ENCODE measurements around the gene UBE2J2.

UBE2J2 gene

GRCh38 chr1:1237874-1238701 is 35.6 kb downstream of the UBE2J2 start:
- DNase-seq: no peak

DNA sequence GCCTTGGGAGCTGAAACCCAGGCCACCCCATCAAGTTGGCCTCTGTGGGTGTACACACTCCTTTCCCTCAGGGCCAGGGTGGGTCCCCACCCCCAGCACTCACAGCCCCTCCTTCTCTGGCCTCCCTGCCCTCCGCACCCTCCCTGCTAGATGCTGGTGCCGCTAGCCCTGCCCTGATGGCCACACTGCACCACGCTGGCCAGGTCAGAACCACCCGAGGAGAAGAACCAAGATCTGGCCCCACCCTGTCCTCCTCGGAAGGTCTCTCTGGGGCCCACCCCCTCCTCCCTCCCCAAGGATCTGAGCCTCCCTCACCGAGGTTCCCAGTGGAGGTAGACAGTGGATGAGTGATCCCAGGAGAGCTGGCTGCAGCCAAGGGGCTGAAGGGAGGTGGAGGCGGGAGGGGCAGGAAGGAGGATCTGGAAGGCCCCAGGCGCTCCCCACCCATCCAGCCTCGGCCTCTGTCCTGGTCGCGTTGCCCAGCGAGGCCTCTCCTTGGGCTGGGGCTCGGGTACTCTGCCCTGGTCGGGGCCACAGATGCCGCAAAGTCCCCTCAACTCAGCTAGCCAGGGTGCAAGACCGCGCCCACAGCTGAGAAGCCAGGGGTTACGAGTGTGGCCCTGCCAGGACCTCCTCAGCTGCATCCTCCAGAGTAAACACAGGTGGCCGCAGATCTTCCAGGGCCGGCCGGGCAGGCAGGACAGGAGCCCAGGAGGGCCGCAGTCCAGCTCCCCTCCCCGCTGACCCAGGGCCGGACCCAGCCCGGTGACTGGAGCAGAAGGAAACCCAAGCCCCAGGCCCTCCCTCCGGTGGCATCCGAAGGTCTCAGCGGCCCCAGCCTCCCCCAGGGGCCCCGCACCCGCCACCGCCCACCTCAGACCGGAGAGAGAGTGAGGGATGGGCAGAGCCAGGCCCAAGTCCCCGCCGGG is 36.4 kb downstream of the UBE2J2 start:
- no peak for DNase-seq

GRCh38 chr1:1236176-1236763 is 37.4 kb downstream of the UBE2J2 start:
- DNase-seq: no peak

DNA sequence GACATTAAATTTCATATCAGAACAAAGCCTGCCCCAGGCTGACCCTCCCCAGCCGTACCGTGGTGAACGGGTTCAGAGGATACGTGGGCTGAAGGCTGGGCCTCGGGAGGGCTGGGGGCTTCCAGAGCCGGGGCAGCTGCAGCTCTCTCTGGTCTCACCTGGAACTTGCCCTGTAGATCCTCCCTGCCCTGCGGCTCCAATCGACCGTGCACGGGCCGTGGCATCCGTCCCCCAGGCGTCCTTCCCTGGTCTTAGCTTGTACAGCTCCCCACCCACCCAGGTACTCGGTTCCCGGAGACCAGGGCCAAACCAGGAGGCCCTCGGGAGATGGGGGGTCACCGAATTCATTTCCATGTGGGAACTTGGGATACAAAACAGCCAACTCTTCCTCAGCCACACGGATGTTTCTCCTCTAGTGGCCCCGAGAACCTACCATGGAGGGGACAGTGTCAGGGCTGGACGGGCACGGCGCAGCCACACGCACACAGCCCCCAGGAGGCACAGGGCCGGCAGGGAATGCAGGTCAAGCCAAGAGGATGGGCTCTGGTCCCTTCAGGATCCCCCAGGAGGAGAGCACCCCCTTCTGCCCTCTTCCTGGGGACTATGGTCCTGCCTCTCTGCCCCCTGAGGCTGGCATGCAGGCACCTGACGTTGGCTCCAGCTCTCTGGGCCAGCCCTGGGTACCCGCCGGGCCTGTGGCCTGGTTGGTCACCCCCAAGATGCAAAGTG is 38.5 kb downstream of the UBE2J2 start:
- no peak for DNase-seq

GRCh38 chr1:1234180-1234808 is 39.4 kb downstream of the UBE2J2 start:
- no peak for DNase-seq

DNA sequence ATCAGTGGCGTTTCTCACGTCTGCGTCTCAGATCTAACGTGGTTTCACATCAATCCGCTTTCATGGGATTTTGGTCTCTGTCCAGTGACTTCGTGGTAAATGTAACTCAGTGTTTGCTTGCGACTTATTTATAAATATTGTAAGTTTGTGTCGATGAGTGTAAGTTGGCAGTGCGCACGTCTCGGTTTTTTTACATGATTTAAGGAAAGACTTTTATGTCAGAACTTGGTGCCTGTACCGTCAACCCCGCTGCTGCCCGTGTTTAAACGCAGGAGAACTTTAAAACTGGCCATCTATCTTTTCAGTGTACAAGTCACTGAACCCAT is 40.1 kb downstream of the UBE2J2 start:
- DNase-seq: no peak

DNA sequence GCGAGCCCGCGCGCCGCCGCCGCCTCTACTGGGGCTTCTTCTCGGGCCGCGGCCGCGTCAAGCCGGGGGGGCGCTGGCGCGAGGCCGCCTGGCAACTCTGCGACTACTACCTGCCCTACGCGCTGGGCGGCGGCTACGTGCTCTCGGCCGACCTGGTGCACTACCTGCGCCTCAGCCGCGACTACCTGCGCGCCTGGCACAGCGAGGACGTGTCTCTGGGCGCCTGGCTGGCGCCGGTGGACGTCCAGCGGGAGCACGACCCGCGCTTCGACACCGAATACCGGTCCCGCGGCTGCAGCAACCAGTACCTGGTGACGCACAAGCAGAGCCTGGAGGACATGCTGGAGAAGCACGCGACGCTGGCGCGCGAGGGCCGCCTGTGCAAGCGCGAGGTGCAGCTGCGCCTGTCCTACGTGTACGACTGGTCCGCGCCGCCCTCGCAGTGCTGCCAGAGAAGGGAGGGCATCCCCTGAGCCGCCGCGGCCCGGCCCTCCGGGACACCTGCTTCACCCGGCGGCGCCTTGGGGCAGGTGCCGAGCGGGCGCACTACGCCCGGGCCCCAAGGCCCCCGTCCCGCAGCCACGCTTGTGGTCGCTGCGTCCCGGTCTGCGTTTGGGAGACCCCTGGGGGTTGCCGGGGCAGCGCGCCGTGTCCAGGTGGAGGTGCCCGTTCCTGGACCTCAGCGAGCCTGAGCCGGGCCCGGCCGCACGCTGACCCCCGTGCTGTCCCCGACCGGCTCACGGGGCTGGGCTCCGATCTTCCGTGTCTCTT is 40.7 kb downstream of the UBE2J2 start:
- DNase-seq: no peak

DNA sequence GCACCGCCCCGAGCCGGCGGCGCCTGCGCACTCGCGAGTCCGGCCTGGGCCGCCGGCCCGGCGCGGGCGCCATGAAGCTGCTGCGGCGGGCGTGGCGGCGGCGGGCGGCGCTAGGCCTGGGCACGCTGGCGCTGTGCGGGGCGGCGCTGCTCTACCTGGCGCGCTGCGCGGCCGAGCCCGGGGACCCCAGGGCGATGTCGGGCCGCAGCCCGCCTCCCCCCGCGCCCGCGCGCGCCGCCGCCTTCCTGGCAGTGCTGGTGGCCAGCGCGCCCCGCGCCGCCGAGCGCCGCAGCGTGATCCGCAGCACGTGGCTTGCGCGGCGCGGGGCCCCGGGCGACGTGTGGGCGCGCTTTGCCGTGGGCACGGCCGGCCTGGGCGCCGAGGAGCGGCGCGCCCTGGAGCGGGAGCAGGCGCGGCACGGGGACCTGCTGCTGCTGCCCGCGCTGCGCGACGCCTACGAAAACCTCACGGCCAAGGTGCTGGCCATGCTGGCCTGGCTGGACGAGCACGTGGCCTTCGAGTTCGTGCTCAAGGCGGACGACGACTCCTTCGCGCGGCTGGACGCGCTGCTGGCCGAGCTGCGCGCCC is 41.4 kb downstream of the UBE2J2 start, which contains the start of gene B3GALT6:
Gene B3GALT6, plus strand, starts transcription at position 30 of the 588 bp plus-strand sequence. Its CDS starts 42 bp downstream, at position 72.
- no peak for DNase-seq

DNA sequence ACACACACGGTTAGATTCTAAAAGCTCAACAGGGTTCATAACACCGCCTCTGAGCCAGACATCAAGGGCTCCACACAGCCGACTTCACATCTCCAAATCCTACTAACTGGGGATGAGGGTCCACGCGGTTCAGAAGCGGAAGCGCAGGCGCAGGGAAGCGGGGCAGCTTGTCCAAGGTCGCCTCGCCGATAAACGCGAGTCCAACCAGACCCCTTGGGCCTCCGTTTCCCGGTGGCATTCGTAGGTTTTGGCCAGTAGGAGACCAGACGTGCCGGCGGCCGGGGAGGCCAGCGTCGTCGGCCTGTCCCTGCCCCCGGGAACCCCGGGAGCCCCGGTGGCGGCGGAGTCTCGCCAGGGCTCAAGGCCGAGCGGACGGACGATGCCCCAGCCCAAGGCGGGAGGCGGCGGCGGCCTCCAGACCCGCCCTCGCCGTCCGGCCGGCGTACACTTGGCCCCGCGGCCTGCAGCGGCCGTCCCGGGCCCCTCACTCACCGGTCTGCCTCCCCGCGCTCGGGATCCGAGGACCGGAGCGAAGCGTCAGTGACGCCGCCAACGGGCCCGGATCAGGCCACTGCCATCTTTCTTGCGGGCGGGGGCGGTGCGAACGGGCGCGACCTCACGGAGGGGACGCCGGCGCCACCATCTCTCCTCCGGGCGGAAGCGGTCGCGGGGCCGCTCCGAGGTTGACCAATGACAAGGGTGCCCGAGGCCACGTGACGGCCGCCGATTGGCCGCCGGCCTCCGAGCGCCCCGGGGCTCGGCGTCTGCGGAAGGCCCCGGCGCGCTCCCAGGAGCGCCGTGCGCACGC is 42.0 kb downstream of the UBE2J2 start, which contains the start of gene SDF4:
Gene SDF4, minus strand, starts transcription at position 602 of the 808 bp plus-strand sequence. CDS start 3,229 bp downstream, outside the sequence.
- peak; percentile 91 for DNase-seq

DNA sequence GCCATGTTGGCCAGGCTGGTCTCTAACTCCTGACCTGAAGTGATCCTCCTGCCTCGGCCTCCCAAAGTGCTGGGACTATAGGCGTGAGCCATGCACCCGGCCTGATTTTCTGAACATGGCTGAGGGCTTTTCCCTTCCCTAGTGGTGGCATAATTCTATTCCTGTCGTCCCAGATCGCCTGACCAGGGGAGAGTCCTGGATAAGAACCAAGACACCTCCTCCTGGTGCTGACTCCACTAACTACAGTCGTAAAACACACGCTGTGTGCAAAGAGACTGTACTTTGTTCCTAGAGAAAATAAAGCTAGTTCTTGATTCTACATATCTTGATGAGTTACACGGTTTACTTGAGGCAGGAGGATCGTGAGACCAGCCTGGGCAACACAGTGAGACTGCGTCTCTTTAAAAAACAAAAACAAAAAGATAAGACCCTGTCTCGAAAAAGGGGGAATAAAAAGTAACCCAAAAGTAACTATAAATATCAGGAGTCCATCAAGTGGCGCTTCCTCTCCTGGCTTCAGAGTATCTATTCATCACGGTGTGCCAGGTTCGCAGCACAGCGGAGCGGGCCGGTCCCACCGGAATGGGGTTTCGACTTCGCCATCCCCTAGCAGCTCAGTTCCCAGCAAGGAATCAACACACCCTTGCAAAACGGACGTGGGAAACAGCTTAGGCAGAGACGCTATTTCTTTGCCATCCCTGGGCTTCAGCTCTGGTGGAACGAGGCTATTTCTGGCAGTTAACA is 42.8 kb downstream of the UBE2J2 start:
- DNase-seq: peak; percentile 49

DNA sequence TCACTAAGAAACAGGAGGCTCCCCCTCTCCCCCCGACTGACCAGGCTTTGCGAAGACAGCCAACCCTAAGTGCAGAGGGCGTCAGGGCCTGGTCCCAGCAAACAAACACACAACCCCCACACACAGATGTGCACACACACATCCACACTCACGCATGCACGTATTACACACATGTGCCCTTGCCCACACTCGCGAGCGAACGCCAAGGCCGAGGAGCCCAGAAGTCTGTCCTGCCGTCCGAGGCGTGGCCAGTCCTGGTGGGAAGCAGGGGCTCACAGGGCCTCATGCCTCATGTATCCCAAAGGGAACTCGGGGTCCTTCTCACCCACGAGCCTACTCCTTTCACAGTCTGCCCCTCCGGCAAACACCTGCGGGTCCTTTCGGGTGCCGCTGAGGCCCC is 43.9 kb downstream of the UBE2J2 start:
- DNase-seq: no peak

GRCh38 chr1:1228596-1229321 is 44.9 kb downstream of the UBE2J2 start:
- DNase-seq: no peak

GRCh38 chr1:1228187-1228586 is 45.5 kb downstream of the UBE2J2 start:
- DNase-seq: no peak

DNA sequence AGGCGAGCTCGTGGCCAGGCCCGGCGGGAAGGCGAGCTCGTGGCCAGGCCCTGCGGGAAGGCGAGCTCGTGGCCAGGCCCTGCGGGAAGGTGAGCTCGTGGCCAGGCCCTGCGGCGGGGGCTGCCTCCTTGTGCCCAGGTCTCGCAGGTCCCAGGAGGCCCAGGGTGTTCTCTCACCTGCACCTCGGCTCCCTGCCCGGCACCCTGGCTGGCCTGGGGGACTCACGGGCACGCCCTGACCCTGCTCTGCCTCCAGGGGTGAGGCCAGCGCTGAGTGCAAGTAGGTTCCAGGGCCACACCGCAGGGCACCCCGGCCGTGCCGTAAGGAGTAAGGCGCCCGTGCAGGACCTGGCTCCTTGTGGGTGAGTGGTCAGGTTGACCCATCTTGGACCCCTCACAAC is 46.3 kb downstream of the UBE2J2 start:
- DNase-seq: no peak

DNA sequence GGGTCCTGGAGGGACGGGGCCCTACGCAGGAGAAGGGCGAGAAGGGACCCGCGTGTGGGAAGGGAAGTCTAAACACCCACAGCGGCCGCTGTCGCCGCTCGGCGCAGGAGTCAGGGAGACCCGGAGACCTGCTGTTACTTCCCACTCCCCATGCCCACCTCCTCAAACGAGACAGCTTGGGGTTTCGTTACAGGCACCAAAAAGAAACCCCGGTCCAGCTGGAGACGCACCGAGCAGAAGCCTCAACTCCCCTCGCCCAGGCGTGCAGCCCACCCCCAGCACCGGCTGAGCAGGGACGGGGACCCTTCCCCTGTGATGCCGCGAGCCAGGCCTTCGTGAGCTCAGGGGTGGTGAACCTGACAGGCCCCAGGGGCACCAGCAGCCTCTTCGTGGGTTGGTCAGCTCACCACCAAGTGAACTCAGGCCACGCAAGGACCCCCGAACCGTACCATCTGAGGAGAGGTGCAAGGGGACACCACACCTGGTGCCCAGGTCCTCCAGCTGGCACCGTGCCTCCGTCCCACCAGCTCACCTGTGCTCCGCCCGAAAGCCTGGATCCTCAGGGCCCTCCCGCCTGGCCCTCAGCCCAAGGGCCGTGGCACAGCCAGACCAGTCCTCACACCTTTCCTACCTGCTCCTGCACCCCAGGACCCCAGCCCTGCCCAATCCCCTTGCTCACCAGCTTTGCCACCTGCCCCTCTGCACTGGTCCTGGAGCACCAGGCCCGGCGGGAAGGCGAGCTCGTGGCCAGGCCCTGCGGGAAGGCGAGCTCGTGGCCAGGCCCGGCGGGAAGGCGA is 46.9 kb downstream of the UBE2J2 start:
- DNase-seq: no peak

DNA sequence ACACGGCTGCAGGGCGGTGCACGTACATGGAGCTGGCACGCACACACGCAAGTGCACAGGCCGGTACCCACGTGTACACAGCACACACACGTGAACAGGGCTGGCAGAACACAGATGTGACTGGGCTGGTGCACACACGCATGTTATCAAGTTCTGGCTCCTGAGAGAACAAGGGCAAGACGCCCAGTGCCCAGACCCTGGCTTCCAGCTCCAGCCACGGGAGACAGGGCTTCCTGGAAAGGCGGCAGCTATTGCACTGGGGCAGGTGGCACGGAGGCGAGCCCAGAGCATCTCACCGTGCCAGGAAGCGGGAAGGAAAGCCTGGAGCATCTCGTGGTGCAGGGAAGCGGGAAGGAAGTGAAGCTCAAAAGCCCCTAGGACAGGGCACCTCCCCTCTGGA is 47.7 kb downstream of the UBE2J2 start:
- no peak for DNase-seq

DNA sequence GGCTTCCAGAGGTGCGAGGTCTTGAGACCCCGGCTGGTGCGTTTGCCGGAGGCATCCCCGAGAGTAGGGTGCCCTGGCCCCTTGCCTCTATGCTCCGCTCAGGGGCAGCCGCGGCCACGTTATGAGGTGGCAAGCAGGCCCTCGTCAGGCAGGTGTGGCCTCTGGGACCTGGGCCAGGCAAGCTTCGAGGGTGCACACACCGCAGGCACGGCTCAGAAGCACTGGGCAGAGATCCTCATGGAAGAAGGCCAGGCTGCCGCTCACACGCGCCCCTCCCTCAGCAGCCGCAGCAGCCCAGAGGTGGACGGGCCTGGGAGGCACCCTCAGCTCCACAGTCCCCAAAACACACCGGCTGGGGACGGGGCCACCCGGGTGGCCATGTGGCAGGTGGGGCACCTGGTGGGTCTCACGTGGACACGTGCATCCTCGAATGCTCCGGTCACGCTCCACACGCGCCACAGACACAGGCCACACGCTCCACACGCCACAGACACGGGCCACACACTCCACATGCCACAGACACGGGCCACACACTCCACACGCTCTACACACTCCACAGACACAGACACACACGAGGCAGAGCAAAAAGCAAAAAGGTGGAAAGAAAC is 48.3 kb downstream of the UBE2J2 start:
- no peak for DNase-seq
